ENCODE data around the gene B3GAT3.

DNA sequence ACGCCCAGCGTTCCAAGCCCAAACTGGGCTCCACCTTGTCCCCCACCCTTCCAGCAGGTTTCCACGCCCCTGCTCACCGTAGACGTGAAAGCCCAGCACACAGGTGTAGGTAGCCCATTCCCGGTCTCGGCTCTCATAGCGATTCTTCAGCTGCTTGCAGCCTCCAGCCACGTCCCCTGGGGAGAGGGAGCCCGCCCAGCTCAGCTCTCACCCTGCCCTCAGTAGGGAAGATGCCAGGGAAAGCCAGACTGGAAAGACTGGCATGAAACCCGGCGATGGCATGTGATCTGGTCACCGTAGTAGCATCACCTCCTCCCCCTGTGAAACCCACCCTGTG lies 18.7 kb downstream of the B3GAT3 start:
- TF ChIP-seq SIN3A (IDR thresholded peaks at IDR 0.05; ENCODE audit: borderline replicate concordance, insufficient read depth, low read length) (no peak), POLR2AphosphoS5 (IDR thresholded peaks at IDR 0.05; ENCODE audit: low read depth, low read length) (no peak)
